OCI-LY3 (cell line): Measurements from ENCODE around the gene EFNB2.

Experiments
- EZH2phosphoT487 ChIP-seq: fragments of 200-600 bp; shearing (Covaris generic); IDR thresholded peaks from 2 replicates; pipeline ENCODE4 v1.6.1; 2018; ENCODE audit warnings: antibody characterized with exemption, mixed run types, low read depth
- TF ChIP-seq, protein P1 (sequence below): fragments of 200-600, 300-600 bp; sonication (generic); IDR thresholded peaks from 2 replicates; pipeline ENCODE4 v1.5.1; 2014; ENCODE audit warnings: antibody characterized with exemption, low read length, low read depth

DNA sequence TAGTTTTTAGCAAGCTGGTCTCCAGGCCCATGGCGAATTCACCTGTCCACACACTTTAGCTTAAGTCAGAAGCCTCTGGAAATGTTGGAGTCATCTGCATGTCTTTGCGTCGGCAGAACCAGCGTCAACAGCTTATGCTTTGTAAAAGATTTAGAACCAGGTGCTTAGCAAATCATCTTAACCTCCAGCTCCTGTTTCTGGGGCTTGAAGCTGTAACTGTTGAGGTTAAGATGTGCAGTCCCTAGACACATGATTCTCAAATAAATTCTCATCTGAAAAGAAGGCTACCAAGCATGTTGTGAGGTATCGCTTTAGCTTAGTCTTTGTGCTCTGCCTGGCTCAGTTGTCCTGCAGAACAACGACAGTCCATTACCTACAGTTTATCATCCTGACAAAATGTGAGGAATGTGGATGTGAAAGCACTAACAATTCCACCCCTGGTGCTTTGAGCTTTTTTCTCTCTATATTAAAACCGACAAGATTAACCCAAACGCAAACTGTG is 4.4 kb downstream of the EFNB2 start:
- TF ChIP-seq, protein P1, sequence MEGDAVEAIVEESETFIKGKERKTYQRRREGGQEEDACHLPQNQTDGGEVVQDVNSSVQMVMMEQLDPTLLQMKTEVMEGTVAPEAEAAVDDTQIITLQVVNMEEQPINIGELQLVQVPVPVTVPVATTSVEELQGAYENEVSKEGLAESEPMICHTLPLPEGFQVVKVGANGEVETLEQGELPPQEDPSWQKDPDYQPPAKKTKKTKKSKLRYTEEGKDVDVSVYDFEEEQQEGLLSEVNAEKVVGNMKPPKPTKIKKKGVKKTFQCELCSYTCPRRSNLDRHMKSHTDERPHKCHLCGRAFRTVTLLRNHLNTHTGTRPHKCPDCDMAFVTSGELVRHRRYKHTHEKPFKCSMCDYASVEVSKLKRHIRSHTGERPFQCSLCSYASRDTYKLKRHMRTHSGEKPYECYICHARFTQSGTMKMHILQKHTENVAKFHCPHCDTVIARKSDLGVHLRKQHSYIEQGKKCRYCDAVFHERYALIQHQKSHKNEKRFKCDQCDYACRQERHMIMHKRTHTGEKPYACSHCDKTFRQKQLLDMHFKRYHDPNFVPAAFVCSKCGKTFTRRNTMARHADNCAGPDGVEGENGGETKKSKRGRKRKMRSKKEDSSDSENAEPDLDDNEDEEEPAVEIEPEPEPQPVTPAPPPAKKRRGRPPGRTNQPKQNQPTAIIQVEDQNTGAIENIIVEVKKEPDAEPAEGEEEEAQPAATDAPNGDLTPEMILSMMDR = no peak
- no peak for TF ChIP-seq EZH2phosphoT487
